HFF-Myc (cell line): Measurements from ENCODE around the gene FOXE3.

Experiments
- DNase-seq: peaks from one replicate; pipeline ENCODE4 v3.0.0-alpha.2; 2011; ENCODE audit warnings: low read depth; ENCODE audit errors: extremely low read depth
- H3K4me3 ChIP-seq: replicated peaks from 2 replicates; pipeline ENCODE4 v1.5.1; 2011; ENCODE audit warnings: low read depth, mild to moderate bottlenecking, control low read depth, low read length
- CTCF ChIP-seq: IDR thresholded peaks from 2 replicates; pipeline ENCODE4 v1.5.1; 2012; ENCODE audit warnings: mild to moderate bottlenecking, low read depth, low read length, control low read depth; ENCODE audit errors: missing control alignments

The FOXE3 gene

GRCh38 chr1:47436304-47436978, 20.4 kb downstream of the FOXE3 start:
- TF ChIP-seq CTCF: peak; percentile 99
- DNase-seq: peak; percentile 50
- H3K4me3 ChIP-seq: peak overlapping the region; percentile 50

GRCh38 chr1:47436979-47437446, 20.9 kb downstream of the FOXE3 start:
- no peak for DNase-seq
- TF ChIP-seq CTCF: no peak
- peak overlapping the region; percentile 50 for H3K4me3 ChIP-seq

GRCh38 chr1:47437447-47438164, 21.5 kb downstream of the FOXE3 start, which contains the start of gene FOXD2:
FOXD2 (plus strand) TSS chr1:47438044; CDS start chr1:47438136, 92 bp downstream.
- H3K4me3 ChIP-seq: peak within 1 kb of the TSS; percentile 50
- DNase-seq: no peak
- peak; percentile 68 for TF ChIP-seq CTCF

GRCh38 chr1:47438165-47439016, 22.3 kb downstream of the FOXE3 start:
- no peak for TF ChIP-seq CTCF
- peak overlapping the region; percentile 50 for H3K4me3 ChIP-seq
- DNase-seq: no peak

GRCh38 chr1:47439017-47439818, 23.1 kb downstream of the FOXE3 start:
- TF ChIP-seq CTCF: no peak

More at GRCh38 chr1:47439017-47439818, 23.1 kb downstream of the FOXE3 start:
- H3K4me3 ChIP-seq: no peak overlapping the region
- DNase-seq: no peak
